LNCaP clone FGC (cell line): ENCODE data around the gene MYL11.

Experiments used
- DNase-seq: peaks from one replicate; pipeline ENCODE4 v3.0.0-alpha.2; 2011; ENCODE audit warnings: low read depth
- H3K4me3 ChIP-seq: 2 replicates; pipeline ENCODE4 v1.5.1; 2011; ENCODE audit warnings: mild to moderate bottlenecking, low read depth, low read length, control low read depth
- TF ChIP-seq, protein P1 (sequence below): IDR thresholded peaks from 2 replicates; pipeline ENCODE4 v1.5.1; 2012; ENCODE audit warnings: mild to moderate bottlenecking; ENCODE audit not compliant: control insufficient read depth, insufficient read depth; ENCODE audit errors: extremely low read depth

Gene MYL11

DNA sequence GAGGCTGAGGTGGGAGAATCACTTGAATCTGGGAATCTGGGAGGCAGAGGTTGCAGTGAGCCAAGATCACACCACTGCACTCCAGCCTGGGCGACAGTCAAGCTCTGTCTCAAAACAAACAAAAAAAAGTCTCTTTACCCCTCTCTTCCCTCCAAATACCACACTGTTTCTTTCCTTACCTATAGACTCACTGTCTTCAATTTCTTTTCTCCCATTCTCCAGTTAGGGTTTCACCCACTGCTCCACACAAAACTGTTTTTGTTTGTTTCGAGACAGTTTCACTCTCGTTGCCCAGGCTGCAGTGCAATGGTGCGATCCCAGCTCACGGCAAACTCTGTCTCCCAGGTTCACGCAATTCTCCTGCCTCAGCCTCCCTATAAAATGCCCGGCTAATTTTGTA is 13.4 kb upstream of the MYL11 start:
- TF ChIP-seq, protein P1, sequence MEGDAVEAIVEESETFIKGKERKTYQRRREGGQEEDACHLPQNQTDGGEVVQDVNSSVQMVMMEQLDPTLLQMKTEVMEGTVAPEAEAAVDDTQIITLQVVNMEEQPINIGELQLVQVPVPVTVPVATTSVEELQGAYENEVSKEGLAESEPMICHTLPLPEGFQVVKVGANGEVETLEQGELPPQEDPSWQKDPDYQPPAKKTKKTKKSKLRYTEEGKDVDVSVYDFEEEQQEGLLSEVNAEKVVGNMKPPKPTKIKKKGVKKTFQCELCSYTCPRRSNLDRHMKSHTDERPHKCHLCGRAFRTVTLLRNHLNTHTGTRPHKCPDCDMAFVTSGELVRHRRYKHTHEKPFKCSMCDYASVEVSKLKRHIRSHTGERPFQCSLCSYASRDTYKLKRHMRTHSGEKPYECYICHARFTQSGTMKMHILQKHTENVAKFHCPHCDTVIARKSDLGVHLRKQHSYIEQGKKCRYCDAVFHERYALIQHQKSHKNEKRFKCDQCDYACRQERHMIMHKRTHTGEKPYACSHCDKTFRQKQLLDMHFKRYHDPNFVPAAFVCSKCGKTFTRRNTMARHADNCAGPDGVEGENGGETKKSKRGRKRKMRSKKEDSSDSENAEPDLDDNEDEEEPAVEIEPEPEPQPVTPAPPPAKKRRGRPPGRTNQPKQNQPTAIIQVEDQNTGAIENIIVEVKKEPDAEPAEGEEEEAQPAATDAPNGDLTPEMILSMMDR, result no peak
- no peak for DNase-seq

GRCh38 chr16:30365200-30365599 is 9.4 kb upstream of the MYL11 start:
- TF ChIP-seq, protein P1, result no peak
- H3K4me3 ChIP-seq, result no peak overlapping the region
- no peak for DNase-seq

More for the DNA sequence above, 13.4 kb upstream of the MYL11 start:
- no peak overlapping the region for H3K4me3 ChIP-seq

DNA sequence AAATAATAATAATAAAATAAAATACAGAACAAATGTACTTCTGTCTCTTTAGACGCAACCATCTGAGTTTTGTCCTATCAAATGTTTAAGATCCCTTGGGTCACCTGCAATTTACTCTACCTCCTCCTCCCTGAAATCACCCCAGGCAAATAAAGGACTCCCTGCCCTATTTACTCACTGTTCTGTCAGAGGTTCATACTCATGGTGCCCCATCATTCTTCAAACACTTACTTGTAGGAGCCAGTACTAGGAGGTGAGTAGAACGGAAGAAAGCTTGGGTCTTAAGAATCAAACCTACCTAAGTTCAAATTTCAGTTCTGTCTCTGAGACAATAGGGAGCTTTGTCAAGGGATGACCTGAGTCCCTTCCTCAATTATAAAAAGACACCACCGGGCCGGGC is 8.1 kb upstream of the MYL11 start:
- H3K4me3 ChIP-seq, result no peak overlapping the region
- DNase-seq, result no peak
- TF ChIP-seq, protein P1, result no peak

DNA sequence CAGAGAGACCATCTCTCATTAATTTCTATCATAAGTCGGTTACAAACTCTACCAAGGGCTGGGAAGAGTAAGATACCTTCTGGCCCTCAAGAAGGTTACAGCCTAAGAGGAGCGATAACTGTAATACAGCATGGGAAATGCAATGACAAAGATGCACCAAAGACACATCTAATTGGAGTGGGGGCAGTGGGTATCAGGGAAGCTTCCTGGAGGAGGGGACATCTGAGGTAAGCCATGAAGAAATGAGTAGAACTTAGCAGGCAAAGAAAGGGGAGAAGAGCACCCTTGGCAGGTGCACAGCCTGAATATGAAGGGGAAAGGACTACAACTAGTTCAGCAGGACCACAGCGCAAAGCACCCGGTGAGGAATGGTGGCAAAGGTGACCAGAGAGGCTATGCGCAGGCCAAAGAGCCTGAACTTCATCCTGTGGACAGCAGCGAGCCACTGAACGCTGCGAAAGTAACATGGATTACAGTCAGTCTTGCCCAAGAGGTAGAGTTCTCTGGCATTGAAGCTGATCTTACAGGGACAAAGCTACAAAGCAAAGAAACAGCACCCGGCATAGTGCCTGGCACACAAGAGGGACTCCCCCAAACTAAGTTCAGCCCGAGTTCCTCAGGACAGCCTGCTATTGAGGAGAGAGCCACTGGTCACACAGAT is 7.1 kb upstream of the MYL11 start:
- TF ChIP-seq, protein P1, result no peak
- H3K4me3 ChIP-seq, result no peak overlapping the region; the same call in 1 of the 2 replicates
- DNase-seq, result no peak

DNA sequence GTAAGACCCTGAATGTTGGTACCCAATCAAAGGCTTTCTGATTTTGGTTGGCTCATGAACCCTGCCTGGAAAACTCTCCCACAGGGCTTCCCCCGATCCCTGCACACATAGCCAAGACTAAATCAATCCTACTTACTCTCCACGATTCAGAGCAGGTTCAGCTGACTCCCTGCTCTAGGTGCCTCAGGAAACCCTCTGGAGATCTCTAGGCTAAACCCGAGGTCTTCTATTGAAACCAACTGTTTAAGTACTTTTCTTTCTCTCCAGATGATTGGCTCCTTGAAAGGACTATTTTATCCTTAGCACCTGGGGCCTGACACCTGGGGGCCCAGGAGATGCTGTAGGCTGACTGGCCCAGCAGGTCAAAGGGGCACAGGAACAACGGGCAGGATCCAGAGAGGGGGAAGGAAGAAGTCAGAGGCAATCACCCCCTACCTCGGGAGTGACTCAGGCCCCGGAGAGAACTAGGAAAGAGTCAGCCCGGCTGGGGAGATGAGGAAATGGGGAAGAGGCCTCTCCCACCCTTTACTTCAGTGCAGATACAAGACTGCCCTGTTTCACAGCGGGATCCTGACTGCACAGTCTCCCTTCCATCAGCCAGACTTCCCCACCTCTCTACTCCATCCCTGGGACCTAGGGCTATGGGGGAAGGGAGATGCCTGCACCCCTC is 6.3 kb upstream of the MYL11 start:
- TF ChIP-seq, protein P1, result no peak
- no peak for DNase-seq

GRCh38 chr16:30368792-30369090 is 5.9 kb upstream of the MYL11 start:
- peak overlapping the region; percentile 82 for H3K4me3 ChIP-seq
- no peak for DNase-seq
- TF ChIP-seq, protein P1, result no peak

More for the DNA sequence above, 6.3 kb upstream of the MYL11 start:
- peak overlapping the region; percentile 82 for H3K4me3 ChIP-seq
